Activated naive CD4-positive, alpha-beta T cell treated with anti-CD3 and anti-CD28 coated beads, Interleukin-2, amount 50 U/mL, for 24 hours (primary cell): ENCODE data around the gene ACSL6.
"Not testable (repeated sequence)": the region's sequence is repeated elsewhere in the genome, so short reads cannot be mapped to it uniquely, and the experiment has no call there.

Experiments used
- H3K27ac Mint-ChIP-seq: one replicate; pipeline ENCODE4 v1.8.0; 2021; ENCODE audit warnings: mild to moderate bottlenecking, mixed read lengths
- H3K27me3 Mint-ChIP-seq: one replicate; pipeline ENCODE4 v1.8.0; 2021; ENCODE audit warnings: mixed read lengths
- H3K36me3 Mint-ChIP-seq: one replicate; pipeline ENCODE4 v1.8.0; 2021; ENCODE audit warnings: mixed read lengths
- H3K4me1 Mint-ChIP-seq: one replicate; pipeline ENCODE4 v1.8.0; 2021; ENCODE audit warnings: mixed read lengths
- H3K4me3 Mint-ChIP-seq: one replicate; pipeline ENCODE4 v1.8.0; 2021; ENCODE audit warnings: mild to moderate bottlenecking, mixed read lengths
- H3K9me3 Mint-ChIP-seq: one replicate; pipeline ENCODE4 v1.8.0; 2021; ENCODE audit warnings: mixed read lengths

Gene ACSL6

DNA sequence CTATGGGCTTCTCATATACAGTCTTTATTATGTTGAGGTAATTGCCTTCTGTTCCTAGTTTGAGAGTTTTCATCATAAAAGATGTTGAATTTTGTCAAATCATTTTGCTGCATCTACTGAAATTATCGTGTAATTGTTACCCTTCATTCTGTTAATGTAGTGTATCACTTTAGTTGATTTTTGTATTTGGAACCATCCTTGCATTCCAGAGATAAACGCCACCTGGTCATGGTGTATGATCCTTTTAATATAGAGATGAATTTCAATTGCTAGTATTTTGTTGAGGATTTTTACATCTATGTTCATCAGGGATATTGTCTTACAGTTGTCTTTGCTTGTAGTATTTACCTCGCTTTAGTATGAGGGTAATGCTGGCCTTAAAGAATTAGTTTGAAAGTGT is 85.3 kb downstream of the ACSL6 start:
- peaks cover 30% of the 10 kb centered on the region for H3K9me3 Mint-ChIP-seq
- no peaks in the 10 kb centered on the region for H3K4me1 Mint-ChIP-seq
- no peaks in the 10 kb centered on the region for H3K27me3 Mint-ChIP-seq
- peaks cover 21% of the 10 kb centered on the region for H3K36me3 Mint-ChIP-seq
- H3K4me3 Mint-ChIP-seq = no peak overlapping the region
- no peak overlapping the region for H3K27ac Mint-ChIP-seq

DNA sequence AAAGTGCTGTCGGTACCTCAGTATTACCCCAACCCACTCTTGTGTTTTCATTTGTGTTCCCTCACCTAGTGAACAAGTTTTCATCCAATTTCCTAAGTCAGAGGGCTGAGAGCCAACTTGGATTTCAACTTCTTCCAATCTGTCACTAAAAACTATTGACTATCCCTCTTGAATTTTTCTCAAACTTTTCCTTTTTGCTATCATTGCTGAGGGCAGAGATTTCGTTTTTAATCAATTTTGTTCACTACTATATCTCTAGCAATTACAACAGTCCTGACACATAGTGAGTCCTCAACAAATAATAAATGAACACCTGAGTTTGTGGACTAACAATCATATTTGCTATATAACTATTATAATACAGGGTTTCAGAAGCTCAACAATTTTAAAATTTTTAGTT is 95.0 kb downstream of the ACSL6 start:
- H3K27ac Mint-ChIP-seq = no peak overlapping the region
- H3K4me3 Mint-ChIP-seq = no peak overlapping the region
- H3K27me3 Mint-ChIP-seq = no peaks in the 10 kb centered on the region
- peaks cover 9% of the 10 kb centered on the region for H3K36me3 Mint-ChIP-seq
- H3K4me1 Mint-ChIP-seq = no peaks in the 10 kb centered on the region
- H3K9me3 Mint-ChIP-seq = no peaks in the 10 kb centered on the region

DNA sequence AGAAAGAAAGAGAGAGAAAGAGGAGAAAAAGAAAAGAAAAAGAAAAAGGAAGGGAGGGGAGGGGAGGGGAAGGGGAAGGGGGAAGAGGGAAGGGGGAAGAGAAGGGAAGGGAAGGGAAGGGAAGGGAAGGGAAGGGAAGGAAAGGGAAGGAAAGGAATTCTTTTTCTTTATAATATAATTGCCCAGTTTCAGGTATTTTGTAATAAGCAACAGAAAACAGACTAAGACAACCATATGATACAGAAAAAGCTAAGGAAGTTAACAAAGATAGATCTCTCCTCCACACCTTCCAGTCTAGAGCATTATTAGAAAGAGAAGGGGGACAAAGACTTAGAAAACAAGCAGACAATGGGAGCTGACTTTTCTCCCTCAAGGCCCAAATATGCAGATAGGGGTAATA is 97.0 kb downstream of the ACSL6 start:
- H3K36me3 Mint-ChIP-seq = peaks cover 10% of the 10 kb centered on the region
- H3K4me1 Mint-ChIP-seq = no peaks in the 10 kb centered on the region
- no peaks in the 10 kb centered on the region for H3K27me3 Mint-ChIP-seq
- H3K9me3 Mint-ChIP-seq = peaks cover 5% of the 10 kb centered on the region
- no peak overlapping the region for H3K4me3 Mint-ChIP-seq
- H3K27ac Mint-ChIP-seq = no peak overlapping the region

DNA sequence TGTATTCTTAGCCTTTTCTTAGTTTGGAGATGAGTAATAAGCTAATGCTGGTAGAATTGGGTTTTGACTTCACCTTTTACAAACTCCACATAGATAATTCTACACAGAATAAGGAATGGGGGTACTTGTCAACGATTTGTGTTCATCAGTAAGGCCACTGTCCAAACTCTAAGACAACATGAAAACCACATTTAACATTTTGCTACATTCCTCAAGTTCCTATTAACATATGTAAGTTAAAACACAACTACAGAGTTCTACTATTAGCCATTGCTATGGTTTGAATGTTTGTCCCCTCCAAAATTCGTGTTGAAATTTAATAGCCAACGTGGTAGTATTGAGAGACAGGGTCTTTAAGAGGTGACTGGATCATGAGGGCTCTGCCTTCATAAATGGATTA is 97.9 kb downstream of the ACSL6 start:
- H3K9me3 Mint-ChIP-seq = peaks cover 9% of the 10 kb centered on the region
- H3K4me1 Mint-ChIP-seq = no peaks in the 10 kb centered on the region
- H3K36me3 Mint-ChIP-seq = peaks cover 11% of the 10 kb centered on the region
- H3K4me3 Mint-ChIP-seq = no peak overlapping the region
- H3K27ac Mint-ChIP-seq = no peak overlapping the region
- no peaks in the 10 kb centered on the region for H3K27me3 Mint-ChIP-seq

DNA sequence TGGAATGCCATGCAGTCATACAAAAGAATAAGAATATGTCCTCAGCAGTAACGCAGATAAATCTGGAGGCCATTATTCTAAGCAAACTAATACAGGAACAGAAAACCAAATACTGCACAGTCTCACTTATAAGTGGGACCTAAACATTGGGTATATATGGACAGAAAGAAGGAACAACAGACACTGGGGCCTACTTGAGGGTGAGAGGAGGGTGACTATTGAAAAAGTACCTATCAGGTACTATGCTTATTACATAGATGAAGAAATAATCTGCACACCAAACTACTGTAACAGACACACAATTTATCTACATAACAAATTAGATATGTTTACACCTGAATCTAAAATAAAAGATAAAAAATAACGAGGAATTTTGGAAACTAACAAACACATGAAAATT is 104.8 kb downstream of the ACSL6 start:
- Mint-ChIP-seq H3K4me3 (no peak overlapping the region), H3K4me1 (peaks cover 15% of the 10 kb centered on the region)

DNA sequence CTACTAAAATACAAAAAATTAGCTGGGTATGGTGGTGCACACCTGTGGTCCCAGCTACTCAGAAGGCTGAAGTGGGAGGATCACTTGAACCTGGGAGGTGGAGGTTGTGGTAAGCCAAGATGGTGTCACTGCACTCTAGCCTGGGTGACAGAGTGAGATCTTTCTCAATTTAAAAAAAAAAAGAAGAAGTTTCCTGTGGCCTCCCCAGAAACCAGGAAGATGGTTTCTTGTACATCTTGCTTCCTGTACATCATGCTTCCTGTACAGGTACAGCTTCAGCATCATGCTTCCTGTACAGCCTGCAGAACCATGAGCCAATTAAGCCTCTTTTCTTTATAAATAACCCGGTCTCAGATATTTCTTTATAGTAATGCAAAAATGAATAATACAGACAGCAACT is 109.2 kb downstream of the ACSL6 start:
- H3K27ac Mint-ChIP-seq, H3K4me3 Mint-ChIP-seq, H3K27me3 Mint-ChIP-seq: not testable (repeated sequence)
- Mint-ChIP-seq H3K36me3 (peaks cover 38% of the 10 kb centered on the region), H3K9me3 (peaks cover 47% of the 10 kb centered on the region), H3K4me1 (peaks cover 21% of the 10 kb centered on the region)

More for the DNA sequence above, 104.8 kb downstream of the ACSL6 start:
- Mint-ChIP-seq H3K36me3 (peaks cover 37% of the 10 kb centered on the region), H3K9me3 (peaks cover 48% of the 10 kb centered on the region), H3K27ac (peak overlapping the region; percentile 33), H3K27me3 (no peaks in the 10 kb centered on the region)
